H7 (cell line): Measurements from ENCODE around the gene BIRC5. TPM values are rescaled to one million over a fixed set of nuclear protein-coding genes. Genes with fewer than 3 reads are reported as not detected.

ENCODE experiments used
- DNase-seq: peaks from one replicate; pipeline ENCODE4 v3.0.0; 2012
- H3K27me3 ChIP-seq: 2 replicates; pipeline ENCODE4 v1.6.0; 2011; ENCODE audit warnings: mild to moderate bottlenecking, low read length; ENCODE audit not compliant: control insufficient read depth, insufficient read depth
- H3K36me3 ChIP-seq: replicated peaks from 2 replicates; pipeline ENCODE4 v1.5.1; 2011; ENCODE audit warnings: low read length; ENCODE audit not compliant: control insufficient read depth, insufficient read depth
- H3K4me3 ChIP-seq: 2 replicates; pipeline ENCODE4 v1.5.1; 2011; ENCODE audit warnings: low read depth, mild to moderate bottlenecking, control low read depth, low read length, moderate library complexity; ENCODE audit not compliant: insufficient read depth
- total RNA-seq: library from RNA; depleted of rRNA; stranded (reverse); fragments of >200 nt; shearing (Covaris generic); gene quantifications from 2 replicates; pipeline ENCODE4 v1.2.3, GENCODE V29; 2014

BIRC5 gene
- total RNA-seq, 1 experiment from 2014 or later, result 152 TPM

DNA sequence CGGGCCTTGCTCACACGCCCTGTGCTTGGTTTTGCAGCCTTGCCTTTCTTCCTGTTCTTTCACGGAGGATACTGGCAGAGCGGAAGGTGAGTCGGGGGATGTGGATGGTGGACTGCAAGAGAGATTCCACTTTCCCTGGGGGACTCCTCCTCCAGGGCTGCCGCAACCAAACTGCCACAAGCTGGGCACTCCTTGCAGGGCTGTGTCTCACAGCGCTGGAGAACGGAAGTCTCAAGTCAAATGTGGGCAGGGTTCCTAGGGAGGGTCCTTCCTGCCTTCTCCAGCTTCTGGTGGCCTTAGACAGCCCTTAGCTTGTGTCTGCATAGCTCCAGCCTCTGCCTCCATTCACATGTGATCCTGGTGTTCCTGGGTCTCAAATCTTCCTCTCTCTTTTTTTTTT, 11.4 kb upstream of the BIRC5 start:
- H3K27me3 ChIP-seq, result no peaks in the 10 kb centered on the region
- H3K4me3 ChIP-seq, result no peak overlapping the region
- no peak for DNase-seq
- peaks cover 1% of the 10 kb centered on the region for H3K36me3 ChIP-seq

DNA sequence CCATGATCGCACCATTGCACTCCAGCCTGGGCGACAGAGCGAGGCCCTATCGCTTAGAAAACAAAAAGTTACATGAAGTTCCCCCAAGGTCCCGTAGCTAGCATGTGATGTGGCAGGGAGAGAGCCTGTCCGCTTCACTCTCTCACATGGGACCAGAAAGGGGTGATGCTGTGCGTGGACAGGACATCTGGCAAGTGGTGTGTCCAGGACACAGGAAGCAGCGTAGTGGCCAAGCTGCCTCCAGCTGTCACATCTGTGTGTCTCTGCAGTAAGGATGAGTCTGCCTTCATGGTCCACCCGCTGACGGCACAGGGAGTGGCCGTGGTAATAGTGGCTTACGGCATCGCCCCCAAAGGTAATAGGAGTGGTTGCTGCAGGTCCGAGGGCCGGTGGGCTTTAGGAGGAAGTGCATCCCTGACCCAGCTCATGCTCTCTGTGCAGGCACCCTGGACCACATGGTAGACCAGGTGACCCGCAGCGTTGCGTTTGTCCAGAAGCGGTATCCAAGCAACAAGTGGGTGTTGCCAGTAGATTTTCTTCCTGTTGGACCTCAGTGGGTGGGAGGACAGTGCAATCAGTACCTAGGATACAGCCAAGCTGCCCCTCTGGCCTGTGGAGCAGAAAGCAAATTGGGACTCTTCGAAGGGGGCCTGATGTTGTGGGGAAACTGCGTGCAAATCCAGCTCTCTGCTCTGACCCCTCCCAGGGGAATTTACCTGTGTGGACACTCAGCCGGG, 9.5 kb upstream of the BIRC5 start:
- Histone ChIP-seq H3K36me3 (peaks cover 1% of the 10 kb centered on the region), H3K4me3 (no peak overlapping the region), H3K27me3 (no peaks in the 10 kb centered on the region)
- no peak for DNase-seq

DNA sequence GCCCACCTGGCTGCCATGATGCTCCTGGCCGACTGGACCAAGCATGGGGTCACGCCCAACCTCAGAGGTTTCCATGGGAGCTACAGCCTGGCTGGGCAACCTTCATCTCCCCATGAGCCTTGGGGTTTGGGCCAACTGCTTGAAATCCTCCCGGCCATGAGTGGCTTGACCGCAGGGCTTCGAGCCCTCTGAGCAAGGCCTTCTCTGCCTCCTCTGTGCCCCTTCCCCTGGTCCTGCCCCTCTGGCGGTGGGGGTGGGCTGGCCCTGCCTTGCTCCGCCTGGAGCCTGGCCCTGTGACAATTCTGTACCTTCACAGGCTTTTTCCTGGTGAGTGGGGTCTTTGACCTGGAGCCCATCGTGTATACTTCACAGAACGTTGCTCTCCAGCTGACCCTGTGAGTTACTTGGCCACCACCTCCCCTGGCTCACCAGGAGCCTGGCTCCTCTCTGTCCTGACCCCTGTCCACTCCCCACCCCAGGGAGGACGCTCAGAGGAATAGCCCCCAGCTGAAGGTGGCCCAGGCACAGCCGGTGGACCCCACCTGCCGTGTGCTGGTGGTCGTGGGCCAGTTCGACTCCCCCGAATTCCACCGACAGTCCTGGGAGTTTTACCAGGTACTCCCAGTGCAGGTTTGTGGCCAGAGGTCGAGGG, 8.8 kb upstream of the BIRC5 start:
- no peak for DNase-seq
- no peak overlapping the region for H3K4me3 ChIP-seq
- H3K27me3 ChIP-seq, result no peaks in the 10 kb centered on the region
- peaks cover 1% of the 10 kb centered on the region for H3K36me3 ChIP-seq

DNA sequence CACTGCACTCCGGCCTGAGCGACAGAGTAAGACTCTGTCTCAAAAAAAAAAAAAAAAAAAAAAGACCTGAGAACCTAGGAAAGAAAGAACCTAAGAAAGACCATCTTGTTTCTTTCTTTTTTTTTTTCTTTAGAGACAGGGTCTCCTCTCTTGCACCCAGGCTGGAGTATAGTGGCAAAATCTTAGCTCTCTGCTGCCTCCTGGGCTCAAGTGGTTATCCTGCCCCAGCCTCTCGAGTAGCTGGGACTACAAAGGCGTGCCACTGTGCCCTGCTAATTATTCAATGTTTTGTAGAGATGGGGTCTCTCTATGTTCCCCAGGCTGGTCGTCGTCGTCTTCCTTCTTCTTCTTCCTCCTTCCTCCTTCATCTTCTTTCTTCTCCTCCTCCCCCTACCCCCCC, 7.8 kb upstream of the BIRC5 start:
- H3K27me3 ChIP-seq, result no peaks in the 10 kb centered on the region
- DNase-seq, result no peak
- peaks cover 1% of the 10 kb centered on the region for H3K36me3 ChIP-seq
- H3K4me3 ChIP-seq, result no peak overlapping the region

DNA sequence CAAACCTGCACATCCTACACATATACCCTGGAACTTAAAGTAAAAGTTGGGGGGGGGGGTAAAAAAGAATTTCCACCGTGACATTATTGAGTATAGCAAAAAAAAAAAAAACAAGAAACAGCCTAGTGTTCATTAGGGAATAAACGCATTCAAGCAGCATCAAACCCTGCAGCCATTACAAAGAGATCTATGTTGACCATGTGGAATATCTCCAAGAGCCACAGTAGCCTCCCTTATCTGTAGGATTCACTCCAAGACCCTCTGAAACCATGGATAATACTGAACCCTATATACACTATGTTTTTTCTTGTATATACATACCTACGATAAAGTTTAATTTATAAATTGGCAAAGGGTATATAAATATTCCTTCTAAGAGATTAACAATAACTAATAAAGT, 5.6 kb upstream of the BIRC5 start:
- Histone ChIP-seq H3K4me3 (no peak overlapping the region), H3K27me3 (no peaks in the 10 kb centered on the region; the same call in 1 of the 2 replicates), H3K36me3 (peaks cover 1% of the 10 kb centered on the region)
- DNase-seq, result no peak

DNA sequence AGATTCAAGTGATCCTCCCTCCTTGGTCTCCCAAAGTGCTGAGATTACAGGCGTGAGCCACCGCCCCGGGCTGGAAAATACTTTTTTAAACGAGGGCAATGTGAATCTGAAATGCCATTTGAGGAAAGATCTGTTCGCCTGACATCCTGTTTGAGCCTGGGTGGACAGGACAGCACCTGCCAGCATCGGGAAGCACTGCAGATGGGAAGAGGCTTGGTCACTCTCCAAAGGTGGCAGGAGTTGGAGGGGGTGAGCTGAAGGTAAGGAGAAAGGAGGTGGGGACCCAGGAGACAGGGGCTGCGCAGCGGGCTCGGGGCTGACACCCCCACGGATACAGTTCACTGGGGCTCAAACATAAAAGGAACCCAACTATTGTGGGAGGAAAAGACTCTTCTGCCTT, 3.9 kb upstream of the BIRC5 start:
- no peaks in the 10 kb centered on the region; the same call in 1 of the 2 replicates for H3K27me3 ChIP-seq
- DNase-seq, result no peak
- H3K4me3 ChIP-seq, result no peak overlapping the region
- no peaks in the 10 kb centered on the region; the same call in 1 of the 2 replicates for H3K36me3 ChIP-seq

DNA sequence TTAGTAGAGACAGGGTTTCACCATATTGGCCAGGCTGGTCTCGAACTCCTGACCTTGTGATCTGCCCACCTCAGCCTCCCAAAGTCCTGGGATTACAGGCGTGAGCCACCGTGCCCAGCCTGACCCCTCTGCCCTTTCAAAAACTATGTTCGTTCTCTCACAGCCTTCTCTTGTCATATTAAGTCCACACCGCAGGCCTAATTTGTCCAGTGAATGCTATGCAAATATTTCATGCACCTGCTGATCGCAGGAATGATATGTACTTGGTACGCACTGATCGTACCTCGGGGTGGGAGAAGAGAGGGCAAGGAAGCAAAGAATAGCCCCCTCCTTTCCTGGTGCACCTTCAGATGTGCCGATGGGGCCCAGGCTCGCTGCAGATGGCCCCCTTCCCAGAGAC, 3.0 kb upstream of the BIRC5 start:
- H3K4me3 ChIP-seq, result no peak overlapping the region
- peaks cover 1% of the 10 kb centered on the region; the same call in 1 of the 2 replicates for H3K36me3 ChIP-seq
- DNase-seq, result no peak
- H3K27me3 ChIP-seq, result no peaks in the 10 kb centered on the region; the same call in 1 of the 2 replicates

DNA sequence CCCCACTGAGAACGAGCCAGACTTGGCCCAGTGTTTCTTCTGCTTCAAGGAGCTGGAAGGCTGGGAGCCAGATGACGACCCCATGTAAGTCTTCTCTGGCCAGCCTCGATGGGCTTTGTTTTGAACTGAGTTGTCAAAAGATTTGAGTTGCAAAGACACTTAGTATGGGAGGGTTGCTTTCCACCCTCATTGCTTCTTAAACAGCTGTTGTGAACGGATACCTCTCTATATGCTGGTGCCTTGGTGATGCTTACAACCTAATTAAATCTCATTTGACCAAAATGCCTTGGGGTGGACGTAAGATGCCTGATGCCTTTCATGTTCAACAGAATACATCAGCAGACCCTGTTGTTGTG, 631 bp downstream of the BIRC5 start:
- peak overlapping the region; percentile 90 for H3K4me3 ChIP-seq
- no peak for DNase-seq
- no peaks in the 10 kb centered on the region; the same call in 1 of the 2 replicates for H3K27me3 ChIP-seq
- peaks cover 9% of the 10 kb centered on the region for H3K36me3 ChIP-seq

DNA sequence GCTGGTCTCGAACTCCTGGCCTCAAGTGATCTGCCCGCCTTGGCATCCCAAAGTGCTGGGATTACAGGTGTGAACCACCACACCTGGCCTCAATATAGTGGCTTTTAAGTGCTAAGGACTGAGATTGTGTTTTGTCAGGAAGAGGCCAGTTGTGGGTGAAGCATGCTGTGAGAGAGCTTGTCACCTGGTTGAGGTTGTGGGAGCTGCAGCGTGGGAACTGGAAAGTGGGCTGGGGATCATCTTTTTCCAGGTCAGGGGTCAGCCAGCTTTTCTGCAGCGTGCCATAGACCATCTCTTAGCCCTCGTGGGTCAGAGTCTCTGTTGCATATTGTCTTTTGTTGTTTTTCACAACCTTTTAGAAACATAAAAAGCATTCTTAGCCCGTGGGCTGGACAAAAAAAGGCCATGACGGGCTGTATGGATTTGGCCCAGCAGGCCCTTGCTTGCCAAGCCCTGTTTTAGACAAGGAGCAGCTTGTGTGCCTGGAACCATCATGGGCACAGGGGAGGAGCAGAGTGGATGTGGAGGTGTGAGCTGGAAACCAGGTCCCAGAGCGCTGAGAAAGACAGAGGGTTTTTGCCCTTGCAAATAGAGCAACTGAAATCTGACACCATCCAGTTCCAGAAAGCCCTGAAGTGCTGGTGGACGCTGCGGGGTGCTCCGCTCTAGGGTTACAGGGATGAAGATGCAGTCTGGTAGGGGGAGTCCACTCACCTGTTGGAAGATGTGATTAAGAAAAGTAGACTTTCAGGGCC, 5.5 kb downstream of the BIRC5 start:
- peak; percentile 67 for DNase-seq
- Histone ChIP-seq H3K27me3 (no peaks in the 10 kb centered on the region), H3K4me3 (no peak overlapping the region), H3K36me3 (peaks cover 29% of the 10 kb centered on the region)

DNA sequence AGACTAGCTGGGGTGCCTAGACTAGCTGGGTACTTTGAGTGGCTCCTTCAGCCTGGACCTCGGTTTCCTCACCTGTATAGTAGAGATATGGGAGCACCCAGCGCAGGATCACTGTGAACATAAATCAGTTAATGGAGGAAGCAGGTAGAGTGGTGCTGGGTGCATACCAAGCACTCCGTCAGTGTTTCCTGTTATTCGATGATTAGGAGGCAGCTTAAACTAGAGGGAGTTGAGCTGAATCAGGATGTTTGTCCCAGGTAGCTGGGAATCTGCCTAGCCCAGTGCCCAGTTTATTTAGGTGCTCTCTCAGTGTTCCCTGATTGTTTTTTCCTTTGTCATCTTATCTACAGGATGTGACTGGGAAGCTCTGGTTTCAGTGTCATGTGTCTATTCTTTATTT, 9.0 kb downstream of the BIRC5 start:
- Histone ChIP-seq H3K4me3 (no peak overlapping the region), H3K27me3 (no peaks in the 10 kb centered on the region), H3K36me3 (peaks cover 20% of the 10 kb centered on the region)
- no peak for DNase-seq

DNA sequence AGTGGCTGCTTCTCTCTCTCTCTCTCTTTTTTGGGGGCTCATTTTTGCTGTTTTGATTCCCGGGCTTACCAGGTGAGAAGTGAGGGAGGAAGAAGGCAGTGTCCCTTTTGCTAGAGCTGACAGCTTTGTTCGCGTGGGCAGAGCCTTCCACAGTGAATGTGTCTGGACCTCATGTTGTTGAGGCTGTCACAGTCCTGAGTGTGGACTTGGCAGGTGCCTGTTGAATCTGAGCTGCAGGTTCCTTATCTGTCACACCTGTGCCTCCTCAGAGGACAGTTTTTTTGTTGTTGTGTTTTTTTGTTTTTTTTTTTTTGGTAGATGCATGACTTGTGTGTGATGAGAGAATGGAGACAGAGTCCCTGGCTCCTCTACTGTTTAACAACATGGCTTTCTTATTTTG, 9.7 kb downstream of the BIRC5 start:
- no peak overlapping the region for H3K4me3 ChIP-seq
- H3K27me3 ChIP-seq, result no peaks in the 10 kb centered on the region
- DNase-seq, result no peak
- peaks cover 20% of the 10 kb centered on the region for H3K36me3 ChIP-seq

DNA sequence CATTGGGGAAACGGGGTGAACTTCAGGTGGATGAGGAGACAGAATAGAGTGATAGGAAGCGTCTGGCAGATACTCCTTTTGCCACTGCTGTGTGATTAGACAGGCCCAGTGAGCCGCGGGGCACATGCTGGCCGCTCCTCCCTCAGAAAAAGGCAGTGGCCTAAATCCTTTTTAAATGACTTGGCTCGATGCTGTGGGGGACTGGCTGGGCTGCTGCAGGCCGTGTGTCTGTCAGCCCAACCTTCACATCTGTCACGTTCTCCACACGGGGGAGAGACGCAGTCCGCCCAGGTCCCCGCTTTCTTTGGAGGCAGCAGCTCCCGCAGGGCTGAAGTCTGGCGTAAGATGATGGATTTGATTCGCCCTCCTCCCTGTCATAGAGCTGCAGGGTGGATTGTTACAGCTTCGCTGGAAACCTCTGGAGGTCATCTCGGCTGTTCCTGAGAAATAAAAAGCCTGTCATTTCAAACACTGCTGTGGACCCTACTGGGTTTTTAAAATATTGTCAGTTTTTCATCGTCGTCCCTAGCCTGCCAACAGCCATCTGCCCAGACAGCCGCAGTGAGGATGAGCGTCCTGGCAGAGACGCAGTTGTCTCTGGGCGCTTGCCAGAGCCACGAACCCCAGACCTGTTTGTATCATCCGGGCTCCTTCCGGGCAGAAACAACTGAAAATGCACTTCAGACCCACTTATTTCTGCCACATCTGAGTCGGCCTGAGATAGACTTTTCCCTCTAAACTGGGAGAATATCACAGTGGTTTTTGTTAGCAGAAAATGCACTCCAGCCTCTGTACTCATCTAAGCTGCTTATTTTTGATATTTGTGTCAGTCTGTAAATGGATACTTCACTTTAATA, 10.4 kb downstream of the BIRC5 start:
- no peak for DNase-seq

DNA sequence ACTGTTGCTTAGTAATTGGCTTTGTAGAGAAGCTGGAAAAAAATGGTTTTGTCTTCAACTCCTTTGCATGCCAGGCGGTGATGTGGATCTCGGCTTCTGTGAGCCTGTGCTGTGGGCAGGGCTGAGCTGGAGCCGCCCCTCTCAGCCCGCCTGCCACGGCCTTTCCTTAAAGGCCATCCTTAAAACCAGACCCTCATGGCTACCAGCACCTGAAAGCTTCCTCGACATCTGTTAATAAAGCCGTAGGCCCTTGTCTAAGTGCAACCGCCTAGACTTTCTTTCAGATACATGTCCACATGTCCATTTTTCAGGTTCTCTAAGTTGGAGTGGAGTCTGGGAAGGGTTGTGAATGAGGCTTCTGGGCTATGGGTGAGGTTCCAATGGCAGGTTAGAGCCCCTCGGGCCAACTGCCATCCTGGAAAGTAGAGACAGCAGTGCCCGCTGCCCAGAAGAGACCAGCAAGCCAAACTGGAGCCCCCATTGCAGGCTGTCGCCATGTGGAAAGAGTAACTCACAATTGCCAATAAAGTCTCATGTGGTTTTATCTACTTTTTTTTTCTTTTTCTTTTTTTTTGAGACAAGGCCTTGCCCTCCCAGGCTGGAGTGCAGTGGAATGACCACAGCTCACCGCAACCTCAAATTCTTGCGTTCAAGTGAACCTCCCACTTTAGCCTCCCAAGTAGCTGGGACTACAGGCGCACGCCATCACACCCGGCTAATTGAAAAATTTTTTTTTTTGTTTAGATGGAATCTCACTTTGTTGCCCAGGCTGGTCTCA, 11.2 kb downstream of the BIRC5 start:
- Histone ChIP-seq H3K36me3 (peaks cover 18% of the 10 kb centered on the region), H3K27me3 (peaks cover 3% of the 10 kb centered on the region; the same call in 1 of the 2 replicates), H3K4me3 (no peak overlapping the region)
- DNase-seq, result no peak

More for the DNA sequence above, 10.4 kb downstream of the BIRC5 start:
- no peak overlapping the region for H3K4me3 ChIP-seq
- peaks cover 20% of the 10 kb centered on the region for H3K36me3 ChIP-seq
- no peaks in the 10 kb centered on the region for H3K27me3 ChIP-seq
